HG02973 (cell line): ENCODE measurements around the gene AK3.

Source experiments
- ATAC-seq: cut with Tn5 transposase; IDR thresholded peaks from one replicate; pipeline ENCODE4 v1.9.1; 2021; ENCODE audit warnings: moderate library complexity; ENCODE audit not compliant: unreplicated experiment

AK3 gene

DNA sequence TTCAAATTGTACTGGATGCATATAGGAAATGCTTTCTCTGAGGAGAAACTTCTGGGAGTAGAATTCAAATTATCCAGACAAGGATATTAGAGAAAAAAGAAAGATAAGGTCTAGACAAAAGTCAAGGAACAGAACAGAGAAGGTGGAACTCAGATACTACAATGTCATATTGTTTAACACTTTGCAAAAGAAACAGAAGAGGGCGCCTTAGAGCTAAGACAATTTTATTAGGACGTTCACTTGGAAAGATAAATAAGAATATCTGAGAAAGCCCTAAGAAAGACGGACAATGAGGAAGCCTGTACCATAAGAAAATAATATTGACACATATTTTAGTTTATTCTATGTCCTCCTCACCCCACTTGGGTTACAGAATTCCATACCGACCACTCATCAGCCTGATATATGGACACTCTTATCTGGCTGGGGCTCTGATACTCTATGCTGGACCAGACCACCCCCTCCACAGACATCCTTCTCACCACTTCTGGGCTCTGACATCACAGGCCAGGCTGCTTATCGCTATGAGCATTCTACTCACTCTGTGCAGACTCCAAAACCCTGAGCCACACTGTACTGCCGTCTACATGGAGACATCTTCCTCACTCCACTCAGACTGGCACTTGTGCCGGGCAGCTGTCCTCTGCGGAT lies 9.1 kb upstream of the AK3 start:
- no peak for ATAC-seq

DNA sequence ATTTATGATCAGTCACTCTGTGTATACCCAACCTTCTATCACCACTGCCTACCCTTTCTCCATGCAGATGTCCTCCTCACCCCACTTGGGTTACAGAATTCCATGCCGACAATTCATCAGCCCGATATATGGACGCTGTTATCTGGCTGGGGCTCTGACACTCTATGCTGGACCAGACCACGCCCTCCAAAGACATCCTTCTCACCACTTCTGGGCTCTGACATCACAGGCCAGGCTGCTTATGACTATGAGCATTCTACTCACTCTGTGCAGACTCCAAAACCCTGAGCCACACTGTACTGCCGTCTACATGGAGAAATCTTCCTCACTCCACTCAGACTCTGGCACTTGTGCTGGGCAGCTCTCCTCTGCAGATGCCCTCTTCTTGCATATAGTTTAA lies 7.6 kb upstream of the AK3 start:
- ATAC-seq = no peak

DNA sequence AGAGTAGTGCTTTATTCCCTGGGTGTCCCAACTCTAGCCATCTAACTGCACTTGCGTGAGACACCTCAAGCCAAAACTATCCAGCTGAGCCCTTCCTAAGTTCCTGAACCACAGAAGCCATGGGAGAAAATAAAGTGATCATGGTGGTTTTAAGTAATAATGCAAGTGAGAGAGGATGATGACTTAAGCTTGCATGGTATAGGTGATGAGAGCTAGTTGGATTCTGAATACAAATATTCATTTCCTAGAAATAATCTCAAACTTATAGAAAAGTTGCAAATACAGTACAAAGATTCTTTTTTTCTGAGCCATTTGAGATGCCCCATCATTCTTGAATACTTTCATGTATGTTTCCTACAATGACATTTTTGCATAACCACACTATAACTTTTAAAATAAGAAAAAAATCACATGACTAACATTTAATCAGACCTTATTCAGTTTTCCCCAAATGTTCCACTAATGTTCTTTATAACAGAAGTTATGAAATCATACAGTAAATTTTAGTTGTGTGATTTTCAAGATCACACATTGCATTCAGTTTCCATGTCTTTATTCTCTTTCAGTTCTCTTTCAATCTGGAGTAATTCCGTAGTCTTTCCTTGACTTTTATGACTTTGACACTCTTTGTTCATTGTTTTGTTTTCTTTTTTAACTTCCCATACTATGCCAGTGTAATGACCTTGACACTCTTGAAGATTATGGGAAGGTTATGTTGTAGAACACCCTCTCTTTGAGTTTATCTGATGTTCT lies 5.5 kb upstream of the AK3 start:
- no peak for ATAC-seq

DNA sequence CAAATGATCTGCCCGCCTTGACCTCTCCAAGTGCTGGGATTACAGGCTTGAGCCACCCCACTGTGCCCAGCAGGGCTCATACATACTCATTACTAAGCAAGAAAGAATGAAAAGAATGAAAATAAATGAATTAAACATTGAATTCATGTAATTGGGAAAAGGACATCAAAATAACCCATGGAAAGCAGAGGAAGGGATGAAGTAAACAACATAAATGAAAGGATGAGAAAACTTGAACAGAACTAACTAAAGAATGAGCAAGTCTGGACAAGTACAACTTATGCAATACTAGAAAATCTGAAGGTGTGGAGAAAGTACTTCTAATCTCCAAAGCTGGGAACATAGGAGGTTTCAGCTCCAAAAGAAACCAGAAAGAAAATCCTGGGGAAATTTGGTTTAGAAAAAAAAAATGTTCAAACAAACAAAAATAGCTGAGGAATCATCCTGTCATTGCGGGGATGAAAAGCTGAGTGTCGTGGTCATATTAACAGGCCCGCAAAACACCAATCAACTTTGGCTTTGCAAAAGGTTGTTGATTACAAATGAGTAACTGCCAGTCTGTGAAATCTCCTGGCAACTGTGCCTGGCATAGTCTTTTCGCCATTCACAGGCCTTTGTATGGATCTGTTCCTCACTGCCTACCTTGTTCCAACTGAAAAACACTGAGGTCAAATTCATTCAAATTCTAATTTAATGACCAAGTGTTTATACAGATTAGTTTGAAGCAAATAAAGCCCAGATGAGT lies 2.3 kb upstream of the AK3 start:
- no peak for ATAC-seq

DNA sequence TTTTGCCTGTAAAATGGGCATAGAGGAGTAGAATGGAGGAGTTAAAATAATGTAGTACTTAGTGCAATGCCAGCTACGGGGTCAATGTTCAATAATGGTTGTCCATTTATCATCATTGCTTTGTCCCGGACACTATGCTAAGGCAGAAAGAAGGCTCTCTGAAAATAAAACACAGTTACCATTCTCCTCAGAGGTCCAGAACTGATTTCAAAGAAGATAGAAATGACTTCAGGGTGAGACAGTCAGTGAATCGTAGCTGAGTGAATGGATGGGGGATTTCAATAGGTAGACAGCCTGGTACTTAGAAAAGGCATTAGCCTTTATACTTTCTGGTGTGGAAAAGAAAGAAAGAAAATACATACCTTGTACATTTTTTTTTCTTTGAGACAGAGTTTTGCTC lies 1.2 kb upstream of the AK3 start:
- ATAC-seq = no peak

DNA sequence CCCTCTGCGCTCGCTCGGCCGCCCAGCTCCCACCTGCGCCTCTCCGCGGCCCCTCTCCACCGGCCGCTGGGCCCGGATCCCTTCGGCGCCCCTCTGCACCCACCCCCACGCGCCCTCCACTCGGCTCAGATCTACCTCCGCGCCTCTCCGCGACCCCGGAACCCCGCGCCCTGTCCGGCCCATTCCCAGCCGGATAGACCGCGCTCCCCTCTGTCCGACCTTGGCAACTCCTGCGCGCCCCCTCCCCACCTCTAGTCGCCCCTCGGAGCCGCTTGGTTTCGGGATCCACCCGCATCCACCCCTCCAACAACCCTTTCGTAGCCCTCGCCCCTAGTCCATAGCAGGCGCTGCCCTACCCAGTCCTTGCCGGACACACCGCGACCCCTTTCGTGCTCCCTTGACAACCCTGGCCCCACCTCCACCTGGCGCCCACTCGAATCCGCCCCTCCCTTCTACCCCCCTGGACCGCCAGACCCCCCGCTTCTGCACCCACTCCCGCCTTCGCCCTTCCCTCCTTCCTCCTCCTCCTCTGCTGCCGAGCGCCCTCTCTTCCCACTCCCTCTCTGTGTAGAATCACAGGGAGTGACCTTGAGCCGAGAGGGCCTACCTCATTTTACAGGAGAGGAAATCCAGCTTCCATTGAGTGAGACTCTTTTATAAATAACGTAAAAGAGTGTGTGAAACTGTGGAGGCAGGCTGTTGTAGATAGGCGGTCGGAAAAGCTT lies 525 bp upstream of the AK3 start:
- ATAC-seq = no peak

DNA sequence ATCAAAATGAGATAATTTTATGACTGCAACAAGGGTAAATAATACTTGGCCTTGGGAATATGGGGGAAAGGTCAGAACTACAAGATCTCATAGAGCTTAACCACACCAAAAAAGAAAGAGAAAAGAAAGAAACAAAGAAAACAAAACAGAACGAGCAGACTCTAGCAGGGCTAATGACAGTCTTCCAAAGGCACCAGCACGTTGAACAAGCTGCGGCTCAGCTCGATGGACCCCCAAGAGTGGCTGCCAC lies 689 bp downstream of the AK3 start:
- no peak for ATAC-seq

DNA sequence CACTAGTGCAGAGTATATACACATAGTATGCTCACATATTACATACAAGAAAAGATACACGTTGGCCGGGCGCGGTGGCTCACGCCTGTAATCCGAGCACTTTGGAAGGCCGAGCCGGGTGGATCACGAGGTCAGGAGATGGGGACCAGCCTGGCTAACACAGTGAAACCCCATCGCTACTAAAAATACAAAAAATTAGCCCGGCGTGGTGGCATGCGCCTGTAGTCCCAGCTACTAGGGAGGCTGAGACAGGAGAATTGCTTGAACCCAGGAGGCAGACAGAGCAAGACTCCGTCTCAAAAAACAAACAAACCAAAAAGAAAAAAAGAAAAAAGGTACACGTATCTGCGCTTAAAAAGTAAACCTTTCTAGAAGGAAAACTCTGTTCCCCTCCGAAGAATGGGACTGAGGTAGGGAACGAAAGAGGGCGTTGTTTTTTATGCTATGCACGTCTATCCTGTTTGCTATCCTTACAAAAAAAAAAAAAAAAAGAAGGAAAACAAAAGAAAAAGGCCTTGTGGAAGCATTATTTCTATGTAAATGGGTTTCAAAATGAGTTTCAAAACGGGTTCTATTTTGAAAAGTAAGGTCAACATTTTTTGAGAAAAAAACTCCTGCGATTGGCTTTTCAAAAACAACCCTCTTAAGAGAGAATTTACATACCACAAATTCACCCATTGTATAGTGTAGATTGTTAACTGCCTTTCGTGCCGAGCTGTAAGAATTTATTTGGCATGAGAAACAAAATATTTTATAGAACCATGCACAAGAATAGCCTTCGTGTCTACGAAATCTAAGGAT lies 1.2 kb downstream of the AK3 start:
- no peak for ATAC-seq

DNA sequence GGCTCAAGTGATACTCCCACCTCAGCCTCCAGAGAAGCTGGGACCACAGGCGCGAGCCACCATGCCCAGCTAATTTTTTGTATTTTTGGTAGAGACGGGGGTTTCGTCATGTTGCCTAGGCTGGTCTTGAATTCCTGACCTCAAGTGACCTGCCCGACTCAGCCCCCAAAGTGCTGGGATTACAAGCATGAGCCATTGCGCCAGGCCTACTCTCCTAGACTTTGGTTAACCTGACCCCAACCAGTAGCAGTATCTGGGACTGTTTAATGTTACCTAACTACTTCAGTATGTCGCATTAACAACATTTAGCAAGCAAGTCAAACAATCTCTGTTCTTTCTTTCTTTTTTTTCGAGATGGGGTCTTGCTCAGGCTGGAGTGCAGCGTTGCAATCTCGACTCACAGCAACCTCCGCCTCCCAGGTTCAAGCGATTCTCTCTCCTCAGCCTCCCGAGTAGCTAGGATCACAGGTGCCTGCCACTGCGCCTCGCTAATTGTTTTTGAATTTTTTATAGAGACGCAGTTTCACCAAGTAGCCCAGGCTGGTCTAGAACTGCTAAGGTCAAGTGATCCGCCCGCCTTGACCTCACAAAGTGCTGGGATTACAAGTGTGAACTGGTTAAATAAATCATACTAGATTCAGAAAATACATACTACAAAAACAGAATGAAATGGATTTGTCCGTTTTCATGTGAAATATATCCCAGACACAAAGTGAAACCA lies 2.0 kb downstream of the AK3 start:
- no peak for ATAC-seq

DNA sequence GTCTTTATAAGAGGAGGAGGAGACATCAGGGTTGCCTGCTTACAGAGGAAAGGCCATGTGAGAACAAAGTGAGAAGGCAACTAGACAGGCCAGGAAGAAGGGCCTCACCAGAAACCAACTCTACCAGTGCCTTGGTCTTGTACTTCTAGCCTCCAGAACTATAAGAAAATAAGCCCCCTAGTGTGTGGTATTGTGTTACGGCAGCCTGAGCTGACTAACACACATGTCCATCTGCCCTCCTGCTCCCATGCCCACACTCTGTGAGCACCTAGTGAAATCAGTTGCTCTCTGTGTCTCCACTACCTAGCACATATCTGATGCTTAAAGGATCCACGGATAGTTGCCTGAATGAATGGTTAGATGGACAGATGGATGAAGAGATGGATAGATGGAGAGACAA lies 6.9 kb downstream of the AK3 start:
- no peak for ATAC-seq

DNA sequence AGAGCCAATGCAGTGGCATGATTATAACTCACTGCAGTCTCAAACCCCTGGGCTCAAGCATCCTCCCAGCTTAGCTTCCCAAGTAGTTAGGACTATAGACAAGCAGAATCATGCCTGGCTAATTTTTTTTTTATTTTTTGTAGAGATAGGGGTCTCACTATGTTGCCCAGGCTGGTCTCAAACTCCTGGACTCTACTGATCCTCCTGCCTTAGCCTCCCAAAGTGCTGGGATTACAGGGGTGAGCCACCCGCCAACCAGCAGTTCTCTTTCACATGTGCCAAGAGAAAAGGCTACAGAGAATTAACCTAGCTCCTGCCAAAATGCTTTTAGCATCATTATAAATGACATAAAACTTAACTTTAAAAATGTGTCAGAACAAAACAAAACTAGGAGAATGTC lies 8.1 kb downstream of the AK3 start:
- ATAC-seq = no peak

DNA sequence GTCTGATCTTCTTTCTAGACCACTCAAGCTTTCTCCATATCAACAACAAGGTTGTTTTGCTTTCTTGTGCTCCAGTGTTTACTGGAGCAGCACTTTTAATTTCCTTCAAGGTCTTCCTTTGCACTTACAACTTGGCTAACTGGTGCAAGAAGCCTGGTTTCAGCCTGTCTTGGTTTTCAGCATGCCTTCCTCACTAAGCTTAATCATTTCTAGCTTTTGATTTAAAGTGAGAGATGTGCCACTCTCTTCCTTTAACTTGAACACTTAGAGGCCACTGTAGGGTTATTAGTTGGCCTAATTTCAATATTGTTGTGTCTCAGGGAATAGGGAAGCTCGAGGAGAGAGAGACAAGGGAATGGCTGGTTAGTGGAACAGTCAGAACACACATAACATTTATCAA lies 13.4 kb downstream of the AK3 start:
- ATAC-seq = no peak

DNA sequence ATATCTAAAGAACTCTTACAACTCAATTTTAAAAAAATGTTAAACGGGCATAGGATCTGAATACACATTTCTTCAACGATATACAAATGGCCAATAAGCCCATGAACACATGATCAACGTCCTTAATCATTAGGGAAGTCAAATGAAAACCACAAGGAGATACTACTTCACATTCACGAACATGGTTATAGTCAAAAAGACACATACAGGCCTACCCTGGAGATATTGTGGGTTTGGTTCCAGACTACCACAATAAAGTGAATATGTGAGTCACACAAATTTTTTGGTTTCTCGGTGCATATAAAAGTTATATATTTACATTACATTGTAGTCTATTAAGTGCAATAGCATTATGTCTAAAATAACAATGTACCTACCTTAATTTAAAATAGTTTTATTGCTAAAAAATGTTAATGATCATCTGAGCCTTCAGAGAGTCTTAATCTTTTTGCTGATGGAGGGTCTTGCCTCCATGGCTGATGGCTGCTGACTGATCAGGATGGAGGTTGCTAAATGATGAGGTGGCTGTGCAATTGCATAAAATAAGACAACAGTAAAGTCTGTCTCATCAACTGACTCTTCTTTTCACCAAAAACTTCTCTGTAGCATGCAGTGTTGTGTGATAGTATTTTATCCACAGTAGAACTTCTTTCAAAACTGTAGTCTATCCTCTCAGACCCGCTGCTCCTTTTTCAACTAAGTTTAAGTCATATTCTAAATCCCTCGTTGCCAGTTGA lies 15.1 kb downstream of the AK3 start:
- ATAC-seq = no peak

DNA sequence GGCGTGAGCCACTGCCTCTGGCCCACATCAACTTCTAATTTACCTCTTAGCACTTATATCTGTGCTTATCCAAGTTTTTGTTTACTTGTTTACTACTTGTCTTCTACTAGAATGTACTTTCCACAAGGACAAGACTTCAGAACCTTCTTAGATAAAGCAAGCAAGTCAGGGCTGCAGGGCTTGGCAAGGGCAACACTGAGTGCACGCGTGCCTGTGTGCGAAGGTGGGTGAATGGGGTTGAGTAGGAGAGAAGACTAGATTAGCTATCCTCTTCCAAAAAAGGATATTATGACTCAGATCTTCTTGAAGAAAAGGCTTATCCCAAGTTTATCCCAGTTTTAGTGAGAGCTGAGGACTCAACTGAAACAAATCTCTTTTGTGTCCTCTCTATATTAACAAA lies 19.3 kb downstream of the AK3 start:
- ATAC-seq = no peak

DNA sequence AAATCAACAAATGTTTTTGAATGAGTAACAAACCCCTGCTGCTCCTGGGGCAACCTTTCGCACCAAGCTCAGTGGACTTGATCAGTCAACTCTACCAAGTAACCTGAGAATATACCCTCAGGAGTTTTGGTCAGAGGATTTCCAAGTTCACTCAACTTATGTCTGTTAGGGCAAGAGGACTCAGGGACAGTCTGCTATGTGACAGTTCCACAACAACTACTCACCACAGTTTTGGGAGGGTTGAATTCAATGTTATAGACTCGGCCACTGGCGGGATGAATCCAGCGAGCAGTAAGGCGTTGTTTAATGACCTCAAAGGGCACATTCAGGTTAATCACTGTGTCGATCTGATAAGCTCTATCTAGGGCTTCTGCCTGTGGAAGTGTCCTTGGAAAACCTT lies 22.1 kb downstream of the AK3 start:
- ATAC-seq = no peak

DNA sequence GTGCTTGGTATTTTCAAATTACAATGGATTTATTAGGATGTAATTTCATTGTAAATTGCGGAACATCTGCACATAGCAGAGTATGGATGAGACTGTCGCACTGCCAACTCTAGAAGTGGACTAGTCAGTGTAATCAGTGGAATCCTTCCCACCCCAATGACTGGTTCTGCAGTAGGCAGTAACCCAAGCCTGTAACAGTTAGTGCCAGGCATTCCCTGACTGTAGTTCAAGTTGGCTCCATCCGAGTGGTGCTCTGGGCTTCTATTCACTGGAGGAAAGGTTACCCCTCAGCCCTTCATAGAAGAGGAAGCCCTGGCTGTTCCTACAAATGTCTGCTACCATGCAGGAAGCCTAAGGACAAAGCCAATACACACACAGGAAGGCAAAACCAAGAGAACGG lies 23.2 kb downstream of the AK3 start:
- ATAC-seq = no peak

DNA sequence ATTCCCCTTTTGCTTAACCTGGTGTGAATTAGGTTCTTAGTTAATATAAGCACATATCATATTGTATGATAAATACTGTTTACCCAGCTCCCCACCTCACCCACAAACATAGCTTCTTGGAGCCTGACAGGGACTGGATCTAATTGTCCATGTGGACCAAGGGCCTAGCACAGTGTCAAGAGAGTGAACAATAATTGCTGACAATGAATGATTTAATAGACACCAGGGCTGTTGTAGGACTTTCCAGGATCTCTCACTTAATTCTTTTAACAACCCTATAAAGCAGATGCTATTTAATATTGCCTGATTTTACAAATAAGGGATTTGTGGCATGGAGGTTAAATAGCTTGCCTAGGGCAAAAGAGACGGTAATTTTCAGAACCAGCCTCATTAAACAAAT lies 24.8 kb downstream of the AK3 start:
- no peak for ATAC-seq

DNA sequence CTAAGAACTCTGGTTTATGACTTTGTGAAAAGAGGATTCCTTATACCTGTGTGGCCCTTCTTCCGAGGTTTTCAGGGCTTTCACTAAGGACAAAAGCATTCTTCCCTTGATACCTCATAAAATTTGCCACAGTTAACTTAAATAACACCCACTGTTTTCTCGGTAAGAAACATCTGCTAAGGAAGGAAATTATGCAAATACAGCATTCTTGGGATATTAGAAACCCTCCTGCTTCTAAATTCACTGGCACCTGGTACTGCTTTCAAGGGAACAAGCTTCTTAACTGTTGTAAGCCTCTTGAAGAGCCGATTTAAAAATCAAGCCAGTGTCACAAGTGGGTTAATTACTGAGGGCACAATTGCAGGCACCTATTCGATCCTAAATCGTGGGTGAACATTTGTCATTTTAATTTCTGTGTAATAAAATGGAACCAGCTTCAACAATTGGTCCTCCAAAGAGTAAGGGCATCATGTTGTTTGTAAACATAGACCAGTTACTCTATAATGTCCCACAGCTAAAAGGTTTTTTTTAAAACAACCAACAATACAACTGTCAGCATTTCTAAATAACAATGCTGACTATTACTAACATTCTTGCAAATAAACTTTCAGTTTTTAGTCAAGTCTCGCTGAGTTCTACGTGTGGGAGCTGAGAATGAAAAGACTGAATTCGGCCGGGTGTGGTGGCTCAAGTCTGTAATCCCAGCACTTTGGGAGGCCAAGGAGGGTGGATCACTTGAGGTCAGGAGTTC lies 26.6 kb downstream of the AK3 start:
- ATAC-seq = no peak

DNA sequence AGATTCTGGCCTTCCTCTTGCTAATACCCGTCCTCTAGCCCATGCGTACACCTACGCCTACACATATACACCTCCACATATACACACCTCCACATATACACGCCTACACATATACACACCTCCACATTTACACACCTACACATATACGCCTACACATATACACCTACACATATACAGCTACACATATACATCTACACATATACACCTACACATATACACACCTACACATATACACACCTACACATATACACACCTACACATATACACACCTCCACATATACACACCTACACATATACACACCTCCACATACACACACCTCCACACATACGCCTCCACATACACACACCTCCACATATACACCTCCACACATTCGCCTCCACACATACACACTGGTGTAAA lies 27.2 kb downstream of the AK3 start:
- ATAC-seq = no peak
